Esophagus squamous epithelium (tissue), 5 donors: ENCODE data around the gene MYL9. TPM values are rescaled to one million over a fixed set of nuclear protein-coding genes. Genes with fewer than 3 reads are reported as not detected.
A peak's percentile ranks its signal among the peaks of the same experiment; 100 is the strongest.

Experiments used
- DNase-seq: peaks from one replicate; lab custom pipeline; 2025; lab: John Stamatoyannopoulos, UW
- H3K27ac ChIP-seq, 4 donors: fragments of 200-600 bp; sonication (generic); one replicate each; pipeline ENCODE4 v1.5.1; 2016 to 2019; ENCODE audit warnings: mild to moderate bottlenecking in 1 of 4
- H3K27me3 ChIP-seq, 4 donors: fragments of 200-600 bp; sonication (generic); 1 replicate in 3 of 4; 2 replicates in 1 of 4; pipeline versions ENCODE4 v1.5.1 to v1.6.0; 2017 to 2021; ENCODE audit warnings: antibody characterized with exemption in 1 of 4
- H3K36me3 ChIP-seq, 3 donors: fragments of 200-600 bp; sonication (generic); one replicate each; pipeline ENCODE4 v1.5.1; 2016 to 2019
- H3K4me1 ChIP-seq, 3 donors: fragments of 200-600 bp; sonication (generic); one replicate each; pipeline ENCODE4 v1.5.1; 2017 to 2019
- H3K4me3 ChIP-seq, 4 donors: fragments of 200-600 bp; sonication (generic); 1 replicate in 3 of 4; 2 replicates in 1 of 4; pipeline ENCODE4 v1.5.1; 2016 to 2019; ENCODE audit warnings: mild to moderate bottlenecking in 2 of 4, moderate library complexity in 1 of 4
- H3K9me3 ChIP-seq, 3 donors: fragments of 200-600 bp; sonication (generic); one replicate each; pipeline ENCODE4 v1.5.1; 2016 to 2019
- POLR2A ChIP-seq, 4 donors: fragments of 450-650 bp; IDR thresholded peaks; one replicate each; pipeline ENCODE4 v1.6.1; 2017; ENCODE audit warnings: antibody characterized with exemption in 4 of 4, mild to moderate bottlenecking in 4 of 4, moderate library complexity in 3 of 4
- WGBS, 2 donors: methylation state at CpG; one replicate each; pipeline ENCODE4 v1.1.5; 2018; 5-methylcytosine and 5-hydroxymethylcytosine counted together
- intact Hi-C: fragments of 100-400 bp; cut with DNase I; formaldehyde crosslinking; loops from one replicate; pipeline ENCODE4 v1.15.0; 2022
- small RNA-seq, 4 donors: library from RNA; depleted of rRNA; stranded (forward); fragments of <200 nt; gene quantifications; one replicate each; pipeline ENCODE3, GENCODE V24; 2016
- total RNA-seq, 4 donors: library from RNA; depleted of rRNA; stranded (reverse); fragments of >200 nt; gene quantifications; one replicate each; pipeline ENCODE4 v1.1.0, GENCODE V29; 2016
- TF ChIP-seq, protein P1 (sequence below), 6 experiments: fragments of 450-650 bp in 4 of 6; fragments of 200-600 bp in 2 of 6; sonication (generic) in 2 of 6; IDR thresholded peaks; one replicate each; pipeline ENCODE4 v1.5.1; 2016 to 2019; ENCODE audit warnings: antibody characterized with exemption in 6 of 6, mild to moderate bottlenecking in 4 of 6, moderate library complexity in 4 of 6
- donor health status: DM: yes; HTN: yes; CAD: no.

Gene MYL9
- total RNA-seq, 4 donors from 2014 or later, result 10.7 to 313 (median 60.7) TPM

GRCh38 chr20:36591281-36591680 lies 50.0 kb downstream of the MYL9 start:
- no peaks in the 10 kb centered on the region for H3K9me3 ChIP-seq
- H3K36me3 ChIP-seq, result peaks cover 0 to 22% (median 0%) of the 10 kb centered on the region in 3 donors
- peaks cover 0 to 21% (median 0%) of the 10 kb centered on the region in 3 donors for H3K4me1 ChIP-seq
- H3K27me3 ChIP-seq, result peaks cover 0 to 34% (median 0%) of the 10 kb centered on the region in 4 donors
- intact Hi-C loops, result no loop called here
- no peak overlapping the region for H3K27ac ChIP-seq
- TF ChIP-seq, protein P1, sequence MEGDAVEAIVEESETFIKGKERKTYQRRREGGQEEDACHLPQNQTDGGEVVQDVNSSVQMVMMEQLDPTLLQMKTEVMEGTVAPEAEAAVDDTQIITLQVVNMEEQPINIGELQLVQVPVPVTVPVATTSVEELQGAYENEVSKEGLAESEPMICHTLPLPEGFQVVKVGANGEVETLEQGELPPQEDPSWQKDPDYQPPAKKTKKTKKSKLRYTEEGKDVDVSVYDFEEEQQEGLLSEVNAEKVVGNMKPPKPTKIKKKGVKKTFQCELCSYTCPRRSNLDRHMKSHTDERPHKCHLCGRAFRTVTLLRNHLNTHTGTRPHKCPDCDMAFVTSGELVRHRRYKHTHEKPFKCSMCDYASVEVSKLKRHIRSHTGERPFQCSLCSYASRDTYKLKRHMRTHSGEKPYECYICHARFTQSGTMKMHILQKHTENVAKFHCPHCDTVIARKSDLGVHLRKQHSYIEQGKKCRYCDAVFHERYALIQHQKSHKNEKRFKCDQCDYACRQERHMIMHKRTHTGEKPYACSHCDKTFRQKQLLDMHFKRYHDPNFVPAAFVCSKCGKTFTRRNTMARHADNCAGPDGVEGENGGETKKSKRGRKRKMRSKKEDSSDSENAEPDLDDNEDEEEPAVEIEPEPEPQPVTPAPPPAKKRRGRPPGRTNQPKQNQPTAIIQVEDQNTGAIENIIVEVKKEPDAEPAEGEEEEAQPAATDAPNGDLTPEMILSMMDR (IDR thresholded peaks at IDR 0.05), result no peak
- no peak for TF ChIP-seq POLR2A (IDR thresholded peaks at IDR 0.05)
- DNase-seq, result no peak
- no peak overlapping the region for H3K4me3 ChIP-seq
- 78 to 100% methylated on average over 1 to 4 of the region's 5 CpGs for WGBS, 2 donors

DNA sequence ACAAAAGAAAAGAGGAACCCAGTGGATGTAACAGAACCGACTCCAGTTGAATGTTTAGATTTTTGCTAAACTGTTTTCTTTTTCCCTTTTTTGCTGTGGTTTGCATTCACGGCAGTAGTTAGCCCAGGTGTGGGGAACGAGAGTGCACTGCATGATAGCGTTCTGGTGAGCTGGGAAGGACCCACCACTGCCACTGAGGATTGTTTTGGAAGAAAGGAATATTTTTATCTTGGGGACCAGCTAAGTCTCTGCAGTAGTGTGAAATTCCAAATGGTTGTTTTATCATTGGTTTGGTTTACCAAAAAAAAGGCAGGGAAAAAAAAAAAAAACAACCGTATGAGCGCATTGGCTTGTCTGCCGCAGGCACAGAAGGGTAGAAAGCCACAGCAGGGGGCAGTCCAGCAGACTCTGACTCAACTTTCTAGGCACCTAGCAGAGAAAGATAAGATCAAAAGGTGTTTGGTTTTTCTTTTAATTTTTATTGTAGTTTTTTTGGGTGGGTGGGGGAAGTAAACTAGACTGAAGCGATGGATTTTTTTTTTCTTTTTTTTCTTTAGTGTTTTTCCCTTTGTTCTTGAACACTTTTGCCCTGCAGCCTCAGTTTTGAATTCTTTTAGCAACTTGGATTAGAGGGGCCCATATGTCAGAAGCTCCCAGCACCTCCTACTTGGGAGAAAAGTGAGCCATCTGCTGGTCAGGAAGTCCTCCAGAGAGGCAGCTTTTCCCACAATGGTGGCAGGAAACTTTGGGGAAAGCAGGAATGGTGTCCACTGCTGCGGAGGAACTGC lies 50.7 kb downstream of the MYL9 start:
- DNase-seq, result no peak
- H3K4me3 ChIP-seq, result no peak overlapping the region
- TF ChIP-seq, protein P1 (IDR thresholded peaks at IDR 0.05), result peak in 4 of 6 experiments; percentile 20 to 42 (median 33)
- TF ChIP-seq POLR2A (IDR thresholded peaks at IDR 0.05), result no peak
- intact Hi-C loops, result no loop called here
- H3K4me1 ChIP-seq, result peaks cover 0 to 15% (median 0%) of the 10 kb centered on the region in 3 donors
- H3K27me3 ChIP-seq, result peaks cover 0 to 26% (median 0%) of the 10 kb centered on the region in 4 donors
- peaks cover 0 to 22% (median 0%) of the 10 kb centered on the region in 3 donors for H3K36me3 ChIP-seq
- WGBS, 2 donors, result 59 to 75% methylated on average over 8 to 9 of the region's 9 CpGs
- H3K9me3 ChIP-seq, result no peaks in the 10 kb centered on the region
- H3K27ac ChIP-seq, result no peak overlapping the region

GRCh38 chr20:36593347-36593929 lies 52.1 kb downstream of the MYL9 start:
- peaks cover 0 to 17% (median 0%) of the 10 kb centered on the region in 4 donors for H3K27me3 ChIP-seq
- DNase-seq, result no peak
- no peak overlapping the region for H3K4me3 ChIP-seq
- H3K36me3 ChIP-seq, result peaks cover 0 to 22% (median 0%) of the 10 kb centered on the region in 3 donors
- peaks cover 0 to 12% (median 0%) of the 10 kb centered on the region in 3 donors for H3K4me1 ChIP-seq
- intact Hi-C loops, result no loop called here
- H3K27ac ChIP-seq, result no peak overlapping the region
- 40% methylated on average over 1 of the region's 5 CpGs; no CpG with 5 or more reads in 1 of the 2 donors for WGBS, 2 donors
- no peaks in the 10 kb centered on the region for H3K9me3 ChIP-seq
- TF ChIP-seq POLR2A (IDR thresholded peaks at IDR 0.05), result no peak
- TF ChIP-seq, protein P1 (IDR thresholded peaks at IDR 0.05), result no peak

GRCh38 chr20:36599912-36600345 lies 58.6 kb downstream of the MYL9 start:
- no peak for TF ChIP-seq POLR2A (IDR thresholded peaks at IDR 0.05)
- TF ChIP-seq, protein P1 (IDR thresholded peaks at IDR 0.05), result no peak
- 48 to 56% methylated on average over 4 to 5 of the region's 5 CpGs for WGBS, 2 donors
- Histone ChIP-seq H3K4me3 (no peak overlapping the region), H3K27ac (no peak overlapping the region), H3K36me3 (no peaks in the 10 kb centered on the region), H3K4me1 (peaks cover 2 to 5% (median 2%) of the 10 kb centered on the region in 3 donors), H3K27me3 (no peaks in the 10 kb centered on the region), H3K9me3 (no peaks in the 10 kb centered on the region)
- DNase-seq, result no peak
- intact Hi-C loops, result loop anchor here (5.0 kb wide), 1 partner anchor 43 kb away; no protein-coding TSS in a partner anchor

Small RNA genes within 50 kb of the gene (small RNA-seq; reads per million reads assigned to genes)
- gene RF00017, result 0 reads per million in 4 donors

Other genes starting within 250 kb of the MYL9 start
- 10 to 100 TPM in 3 of 4 donors, 1 to 10 TPM in 1; 9.4 to 40.4 (median 16.4) TPM for gene DLGAP4, start 235.2 kb upstream of the MYL9 start, total RNA-seq
- 10 to 100 TPM in 1 of 4 donors, 1 to 10 TPM in 3; 3.4 to 10.9 (median 7.1) TPM for gene TGIF2, start 32.1 kb downstream of the MYL9 start, total RNA-seq
- 100 to 1,000 TPM; 203 to 373 (median 267) TPM for gene RAB5IF, start 64.3 kb downstream of the MYL9 start, total RNA-seq
- 1 to 10 TPM in 1 of 4 donors, under 1 TPM in 2, not detected in 1; 0.11 to 1.9 (median 0.61) TPM for gene SLA2, start 104.7 kb downstream of the MYL9 start, total RNA-seq
- 10 to 100 TPM; 13.9 to 23.5 (median 18.1) TPM for gene NDRG3, start 204.6 kb downstream of the MYL9 start, total RNA-seq
- 10 to 100 TPM in 2 of 4 donors, 1 to 10 TPM in 2; 6.9 to 13.0 (median 9.7) TPM for gene DSN1, start 232.2 kb downstream of the MYL9 start, total RNA-seq